Keratinocyte (primary cell): Measurements from ENCODE around the gene USP54. TPM values are rescaled to one million over a fixed set of nuclear protein-coding genes. Genes with fewer than 3 reads are reported as not detected.

Source experiments
- DNase-seq: peaks from one replicate; pipeline ENCODE4 v3.0.0-alpha.2; 2011; ENCODE audit warnings: low read depth, missing footprints, low spot score
- FAIRE-seq: peaks from 2 replicates; lab custom pipeline; 2011; peaks lifted over from hg19 to GRCh38; lab: Jason Lieb, UNC
- H2AFZ ChIP-seq: 2 replicates; pipeline ENCODE4 v1.6.0; 2012; ENCODE audit warnings: low read length, control low read depth, inconsistent platforms; ENCODE audit not compliant: control insufficient read depth
- H3K27ac ChIP-seq: 2 replicates; pipeline ENCODE4 v1.5.1; 2011; ENCODE audit warnings: low read length; ENCODE audit not compliant: control insufficient read depth, insufficient read depth
- H3K27me3 ChIP-seq: 3 replicates; pipeline ENCODE4 v1.6.0; 2011; ENCODE audit warnings: low read length; ENCODE audit not compliant: control insufficient read depth, insufficient read depth; ENCODE audit errors: extremely low read depth
- H3K36me3 ChIP-seq, 2 experiments: 2 replicates in 1 of 2; 3 replicates in 1 of 2; pipeline ENCODE4 v1.5.1; 2011; ENCODE audit warnings: low read length in 2 of 2, mild to moderate bottlenecking in 1 of 2; ENCODE audit not compliant: control insufficient read depth in 2 of 2, insufficient read depth in 2 of 2; ENCODE audit errors: extremely low read depth in 1 of 2
- H3K4me1 ChIP-seq: 3 replicates; pipeline ENCODE4 v1.5.1; 2011; ENCODE audit warnings: low read length; ENCODE audit not compliant: control insufficient read depth, insufficient read depth; ENCODE audit errors: extremely low read depth
- H3K4me2 ChIP-seq: 3 replicates; pipeline ENCODE4 v1.6.0; 2011; ENCODE audit warnings: low read depth, low read length; ENCODE audit not compliant: control insufficient read depth, insufficient read depth; ENCODE audit errors: extremely low read depth
- H3K4me3 ChIP-seq, 3 experiments: fragments of 200-600 bp in 1 of 3; sonication (generic) in 1 of 3; 2 replicates in 2 of 3; 3 replicates in 1 of 3; pipeline ENCODE4 v1.5.1; 2011 to 2016; ENCODE audit warnings: low read length in 3 of 3, mild to moderate bottlenecking in 3 of 3, control low read depth in 2 of 3, inconsistent platforms in 1 of 3, low read depth in 1 of 3, mixed read lengths in 1 of 3, mixed run types in 1 of 3, moderate library complexity in 1 of 3; ENCODE audit not compliant: control insufficient read depth in 2 of 3, insufficient read depth in 2 of 3; ENCODE audit errors: extremely low read depth in 1 of 3
- H3K79me2 ChIP-seq: 2 replicates; pipeline ENCODE4 v1.6.0; 2012; ENCODE audit warnings: low read length; ENCODE audit not compliant: control insufficient read depth, insufficient read depth
- H3K9ac ChIP-seq: 3 replicates; pipeline ENCODE4 v1.6.0; 2011; ENCODE audit warnings: low read length; ENCODE audit not compliant: control insufficient read depth, insufficient read depth; ENCODE audit errors: extremely low read depth
- H3K9me1 ChIP-seq: 3 replicates; pipeline ENCODE4 v1.6.0; 2011; ENCODE audit warnings: low read length; ENCODE audit not compliant: control insufficient read depth, insufficient read depth; ENCODE audit errors: extremely low read depth
- H3K9me3 ChIP-seq: 2 replicates; pipeline ENCODE4 v1.5.1; 2012; ENCODE audit warnings: low read depth, low read length; ENCODE audit not compliant: control insufficient read depth
- H4K20me1 ChIP-seq: 3 replicates; pipeline ENCODE4 v1.6.0; 2011; ENCODE audit warnings: low read length; ENCODE audit not compliant: control insufficient read depth, insufficient read depth; ENCODE audit errors: extremely low read depth
- EZH2 ChIP-seq: IDR thresholded peaks from one replicate; pipeline ENCODE4 v1.6.1; 2012; ENCODE audit warnings: inconsistent platforms, mild to moderate bottlenecking, low read length, moderate library complexity
- dilution Hi-C: fragments of 300-500 bp; cut with MboI; formaldehyde crosslinking; loops from one replicate; pipeline ENCODE4 v1.7.0; 2020; ENCODE audit warnings: low sequenced_read_pairs; ENCODE audit not compliant: extremely low pct_ligation_motif_present
- polyA plus RNA-seq, 5 experiments: library from polyadenylated mRNA; depleted of rRNA in 3 of 5; stranded (reverse) in 3 of 5; stranded (forward) in 1 of 5; unstranded in 1 of 5; fragments of >200 nt; gene quantifications; 1 replicate in 1 of 5; 2 replicates in 3 of 5; 3 replicates in 1 of 5; pipeline versions ENCODE4 v1.2.1 to v1.2.3, GENCODE V29; 2011 to 2012; ENCODE audit warnings: missing spikeins in 2 of 5, low read depth in 1 of 5, low replicate concordance in 1 of 5
- TF ChIP-seq, protein P1 (sequence below), 3 experiments: IDR thresholded peaks in 1 of 3; conservative IDR thresholded peaks in 1 of 3; optimal IDR thresholded peaks in 1 of 3; 2 replicates in 2 of 3; 3 replicates in 1 of 3; pipeline versions ENCODE3 to v1.5.1; 2011; ENCODE audit warnings: low read length in 3 of 3, mild to moderate bottlenecking in 3 of 3, moderate library complexity in 2 of 3, control low read depth in 1 of 3, inconsistent platforms in 1 of 3; ENCODE audit not compliant: insufficient read depth in 2 of 3; ENCODE audit errors: extremely low read depth in 1 of 3

Gene USP54
- polyA plus RNA-seq, 1 donor (not counting 4 experiments of a cell fraction or from before 2014, with no cell fraction given), result 7.6 TPM

- Histone ChIP-seq H3K36me3 (no peaks in the 10 kb centered on the region), H3K9me1 (no peaks in the 10 kb centered on the region), H3K9me3 (no peaks in the 10 kb centered on the region), H3K9ac (no peak overlapping the region), H3K27ac (no peak overlapping the region), H3K4me1 (no peaks in the 10 kb centered on the region), H3K4me3 (no peak overlapping the region), H4K20me1 (no peaks in the 10 kb centered on the region), H3K27me3 (no peaks in the 10 kb centered on the region), H3K79me2 (no peaks in the 10 kb centered on the region), H2AFZ (no peak overlapping the region), H3K4me2 (no peak overlapping the region)
- no peak for FAIRE-seq
- dilution Hi-C loops, result no loop called here
- no peak for DNase-seq
- TF ChIP-seq EZH2, result no peak
- TF ChIP-seq, protein P1, sequence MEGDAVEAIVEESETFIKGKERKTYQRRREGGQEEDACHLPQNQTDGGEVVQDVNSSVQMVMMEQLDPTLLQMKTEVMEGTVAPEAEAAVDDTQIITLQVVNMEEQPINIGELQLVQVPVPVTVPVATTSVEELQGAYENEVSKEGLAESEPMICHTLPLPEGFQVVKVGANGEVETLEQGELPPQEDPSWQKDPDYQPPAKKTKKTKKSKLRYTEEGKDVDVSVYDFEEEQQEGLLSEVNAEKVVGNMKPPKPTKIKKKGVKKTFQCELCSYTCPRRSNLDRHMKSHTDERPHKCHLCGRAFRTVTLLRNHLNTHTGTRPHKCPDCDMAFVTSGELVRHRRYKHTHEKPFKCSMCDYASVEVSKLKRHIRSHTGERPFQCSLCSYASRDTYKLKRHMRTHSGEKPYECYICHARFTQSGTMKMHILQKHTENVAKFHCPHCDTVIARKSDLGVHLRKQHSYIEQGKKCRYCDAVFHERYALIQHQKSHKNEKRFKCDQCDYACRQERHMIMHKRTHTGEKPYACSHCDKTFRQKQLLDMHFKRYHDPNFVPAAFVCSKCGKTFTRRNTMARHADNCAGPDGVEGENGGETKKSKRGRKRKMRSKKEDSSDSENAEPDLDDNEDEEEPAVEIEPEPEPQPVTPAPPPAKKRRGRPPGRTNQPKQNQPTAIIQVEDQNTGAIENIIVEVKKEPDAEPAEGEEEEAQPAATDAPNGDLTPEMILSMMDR (optimal IDR thresholded peaks at IDR 0.05 in 1 of 3, IDR thresholded peaks at IDR 0.05 in 1 of 3, conservative IDR thresholded peaks at IDR 0.05 in 1 of 3; ENCODE audit: extremely low read depth in 1 of 3, insufficient read depth in 2 of 3, low read length in 3 of 3), result no peak
These were observed 43.3 kb upstream of the USP54 start for GRCh38 chr10:73634421-73634820.

DNA sequence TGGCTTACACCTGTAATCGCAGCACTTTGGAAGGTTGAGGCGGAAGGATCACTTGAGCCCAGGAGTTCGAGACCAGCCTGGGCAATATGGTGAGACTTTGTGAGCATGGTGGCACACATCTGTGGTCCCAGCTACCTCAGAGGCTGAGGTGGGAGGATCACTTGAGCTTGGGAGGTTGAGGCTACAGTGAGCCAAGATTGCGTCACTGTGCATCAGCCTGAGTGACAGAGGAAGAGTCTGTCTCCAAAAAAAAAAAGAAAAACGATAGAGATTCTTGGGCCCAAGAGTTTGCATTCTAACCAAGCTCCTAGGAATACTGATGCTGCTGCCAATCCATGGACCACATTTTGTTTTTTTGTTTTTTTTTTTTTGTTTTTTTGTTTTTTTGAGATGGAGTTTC, 38.0 kb upstream of the USP54 start:
- peaks cover 5% of the 10 kb centered on the region for H3K79me2 ChIP-seq
- no peak overlapping the region for H3K27ac ChIP-seq
- peaks cover 3% of the 10 kb centered on the region for H3K4me1 ChIP-seq
- no peaks in the 10 kb centered on the region for H3K9me1 ChIP-seq
- FAIRE-seq, result no peak
- no peaks in the 10 kb centered on the region for H3K9me3 ChIP-seq
- TF ChIP-seq, protein P1 (optimal IDR thresholded peaks at IDR 0.05 in 1 of 3, IDR thresholded peaks at IDR 0.05 in 1 of 3, conservative IDR thresholded peaks at IDR 0.05 in 1 of 3; ENCODE audit: extremely low read depth in 1 of 3, insufficient read depth in 2 of 3, low read length in 3 of 3), result no peak
- no peak for TF ChIP-seq EZH2
- H3K36me3 ChIP-seq, result no peaks in the 10 kb centered on the region
- H2AFZ ChIP-seq, result no peak overlapping the region
- H3K4me2 ChIP-seq, result no peak overlapping the region
- H4K20me1 ChIP-seq, result no peaks in the 10 kb centered on the region
- no peak overlapping the region for H3K9ac ChIP-seq
- no peak overlapping the region for H3K4me3 ChIP-seq
- DNase-seq, result no peak
- dilution Hi-C loops, result loop anchor here (10.0 kb wide), 1 partner anchor 94 kb away; no protein-coding TSS in a partner anchor
- H3K27me3 ChIP-seq, result no peaks in the 10 kb centered on the region
